NCI-H748 (cell line): ENCODE data around the gene ADGRD2.

Source experiments
- DNase-seq: peaks from one replicate; lab custom pipeline; 2025; ENCODE audit not compliant: unreplicated experiment; lab: John Stamatoyannopoulos, UW

The ADGRD2 gene

GRCh38 chr9:124438091-124438490 lies 12.2 kb upstream of the ADGRD2 start:
- DNase-seq = no peak

- DNase-seq = no peak
Observed at GRCh38 chr9:124439086-124439485, 11.2 kb upstream of the ADGRD2 start.

GRCh38 chr9:124439686-124440243 lies 10.5 kb upstream of the ADGRD2 start:
- no peak for DNase-seq

- DNase-seq = no peak
Observed at GRCh38 chr9:124440786-124441185, 9.5 kb upstream of the ADGRD2 start.

- DNase-seq = no peak
Observed at GRCh38 chr9:124441291-124441690, 9.0 kb upstream of the ADGRD2 start.

- DNase-seq = no peak
Observed at GRCh38 chr9:124442379-124442778, 7.9 kb upstream of the ADGRD2 start.

- no peak for DNase-seq
Observed at GRCh38 chr9:124442826-124443225, 7.4 kb upstream of the ADGRD2 start.

- DNase-seq = no peak
Observed at GRCh38 chr9:124443625-124444024, 6.6 kb upstream of the ADGRD2 start.

GRCh38 chr9:124444166-124444565 lies 6.1 kb upstream of the ADGRD2 start:
- DNase-seq = no peak

- DNase-seq = no peak
Observed at GRCh38 chr9:124447297-124447661, 3.0 kb upstream of the ADGRD2 start.

GRCh38 chr9:124448019-124448418 lies 2.2 kb upstream of the ADGRD2 start:
- DNase-seq = no peak

- no peak for DNase-seq
Observed at GRCh38 chr9:124449381-124450151, 685 bp upstream of the ADGRD2 start.

GRCh38 chr9:124450931-124451661 lies 845 bp downstream of the ADGRD2 start:
- no peak for DNase-seq

GRCh38 chr9:124452326-124452725 lies 2.1 kb downstream of the ADGRD2 start:
- no peak for DNase-seq

GRCh38 chr9:124452841-124453585 lies 2.8 kb downstream of the ADGRD2 start:
- no peak for DNase-seq

GRCh38 chr9:124453586-124454191 lies 3.4 kb downstream of the ADGRD2 start:
- DNase-seq = no peak

- DNase-seq = no peak
Observed at GRCh38 chr9:124454296-124454695, 4.0 kb downstream of the ADGRD2 start.

GRCh38 chr9:124454791-124455443 lies 4.7 kb downstream of the ADGRD2 start:
- no peak for DNase-seq

GRCh38 chr9:124455820-124456219 lies 5.6 kb downstream of the ADGRD2 start:
- no peak for DNase-seq

GRCh38 chr9:124456341-124457078 lies 6.3 kb downstream of the ADGRD2 start:
- DNase-seq = no peak
